Keratinocyte (primary cell): ENCODE measurements around the gene MCEMP1. TPM values are rescaled to one million over a fixed set of nuclear protein-coding genes. Genes with fewer than 3 reads are reported as not detected.

Experiments
- DNase-seq: peaks from one replicate; pipeline ENCODE4 v3.0.0-alpha.2; 2011; ENCODE audit warnings: low read depth, missing footprints, low spot score
- FAIRE-seq: peaks from 2 replicates; lab custom pipeline; 2011; peaks lifted over from hg19 to GRCh38; lab: Jason Lieb, UNC
- H2AFZ ChIP-seq: 2 replicates; pipeline ENCODE4 v1.6.0; 2012; ENCODE audit warnings: low read length, control low read depth, inconsistent platforms; ENCODE audit not compliant: control insufficient read depth
- H3K27ac ChIP-seq: 2 replicates; pipeline ENCODE4 v1.5.1; 2011; ENCODE audit warnings: low read length; ENCODE audit not compliant: control insufficient read depth, insufficient read depth
- H3K27me3 ChIP-seq: 3 replicates; pipeline ENCODE4 v1.6.0; 2011; ENCODE audit warnings: low read length; ENCODE audit not compliant: control insufficient read depth, insufficient read depth; ENCODE audit errors: extremely low read depth
- H3K36me3 ChIP-seq, 2 experiments: 2 replicates in 1 of 2; 3 replicates in 1 of 2; pipeline ENCODE4 v1.5.1; 2011; ENCODE audit warnings: low read length in 2 of 2, mild to moderate bottlenecking in 1 of 2; ENCODE audit not compliant: control insufficient read depth in 2 of 2, insufficient read depth in 2 of 2; ENCODE audit errors: extremely low read depth in 1 of 2
- H3K4me1 ChIP-seq: 3 replicates; pipeline ENCODE4 v1.5.1; 2011; ENCODE audit warnings: low read length; ENCODE audit not compliant: control insufficient read depth, insufficient read depth; ENCODE audit errors: extremely low read depth
- H3K4me2 ChIP-seq: 3 replicates; pipeline ENCODE4 v1.6.0; 2011; ENCODE audit warnings: low read depth, low read length; ENCODE audit not compliant: control insufficient read depth, insufficient read depth; ENCODE audit errors: extremely low read depth
- H3K4me3 ChIP-seq, 3 experiments: fragments of 200-600 bp in 1 of 3; sonication (generic) in 1 of 3; 2 replicates in 2 of 3; 3 replicates in 1 of 3; pipeline ENCODE4 v1.5.1; 2011 to 2016; ENCODE audit warnings: low read length in 3 of 3, mild to moderate bottlenecking in 3 of 3, control low read depth in 2 of 3, inconsistent platforms in 1 of 3, low read depth in 1 of 3, mixed read lengths in 1 of 3, mixed run types in 1 of 3, moderate library complexity in 1 of 3; ENCODE audit not compliant: control insufficient read depth in 2 of 3, insufficient read depth in 2 of 3; ENCODE audit errors: extremely low read depth in 1 of 3
- H3K79me2 ChIP-seq: 2 replicates; pipeline ENCODE4 v1.6.0; 2012; ENCODE audit warnings: low read length; ENCODE audit not compliant: control insufficient read depth, insufficient read depth
- H3K9ac ChIP-seq: 3 replicates; pipeline ENCODE4 v1.6.0; 2011; ENCODE audit warnings: low read length; ENCODE audit not compliant: control insufficient read depth, insufficient read depth; ENCODE audit errors: extremely low read depth
- H3K9me1 ChIP-seq: 3 replicates; pipeline ENCODE4 v1.6.0; 2011; ENCODE audit warnings: low read length; ENCODE audit not compliant: control insufficient read depth, insufficient read depth; ENCODE audit errors: extremely low read depth
- H3K9me3 ChIP-seq: 2 replicates; pipeline ENCODE4 v1.5.1; 2012; ENCODE audit warnings: low read depth, low read length; ENCODE audit not compliant: control insufficient read depth
- H4K20me1 ChIP-seq: 3 replicates; pipeline ENCODE4 v1.6.0; 2011; ENCODE audit warnings: low read length; ENCODE audit not compliant: control insufficient read depth, insufficient read depth; ENCODE audit errors: extremely low read depth
- CTCF ChIP-seq, 3 experiments: IDR thresholded peaks in 1 of 3; conservative IDR thresholded peaks in 1 of 3; optimal IDR thresholded peaks in 1 of 3; 2 replicates in 2 of 3; 3 replicates in 1 of 3; pipeline versions ENCODE3 to v1.5.1; 2011; ENCODE audit warnings: low read length in 3 of 3, mild to moderate bottlenecking in 3 of 3, moderate library complexity in 2 of 3, control low read depth in 1 of 3, inconsistent platforms in 1 of 3; ENCODE audit not compliant: insufficient read depth in 2 of 3; ENCODE audit errors: extremely low read depth in 1 of 3
- EZH2 ChIP-seq: IDR thresholded peaks from one replicate; pipeline ENCODE4 v1.6.1; 2012; ENCODE audit warnings: inconsistent platforms, mild to moderate bottlenecking, low read length, moderate library complexity
- dilution Hi-C: fragments of 300-500 bp; cut with MboI; formaldehyde crosslinking; loops from one replicate; pipeline ENCODE4 v1.7.0; 2020; ENCODE audit warnings: low sequenced_read_pairs; ENCODE audit not compliant: extremely low pct_ligation_motif_present
- polyA plus RNA-seq, 5 experiments: library from polyadenylated mRNA; depleted of rRNA in 3 of 5; stranded (reverse) in 3 of 5; stranded (forward) in 1 of 5; unstranded in 1 of 5; fragments of >200 nt; gene quantifications; 1 replicate in 1 of 5; 2 replicates in 3 of 5; 3 replicates in 1 of 5; pipeline versions ENCODE4 v1.2.1 to v1.2.3, GENCODE V29; 2011 to 2012; ENCODE audit warnings: missing spikeins in 2 of 5, low read depth in 1 of 5, low replicate concordance in 1 of 5

MCEMP1 gene
- polyA plus RNA-seq, 1 donor (not counting 4 experiments of a cell fraction or from before 2014, with no cell fraction given) = not detected

GRCh38 chr19:7668842-7669241, 8.0 kb upstream of the MCEMP1 start, which contains the start of gene RETN:
Gene RETN (plus strand): TSS chr19:7669049. CDS start chr19:7669327, 278 bp downstream.
- dilution Hi-C loops = no loop called here
- peaks cover 23% of the 10 kb centered on the region for H3K27me3 ChIP-seq

GRCh38 chr19:7669641-7670040, 7.2 kb upstream of the MCEMP1 start:
- dilution Hi-C loops = no loop called here
- FAIRE-seq = no peak
- no peaks in the 10 kb centered on the region for H3K79me2 ChIP-seq
- no peak overlapping the region for H3K4me2 ChIP-seq
- peaks cover 23% of the 10 kb centered on the region for H3K27me3 ChIP-seq
- no peaks in the 10 kb centered on the region for H3K36me3 ChIP-seq
- no peak overlapping the region for H3K9ac ChIP-seq
- no peaks in the 10 kb centered on the region for H3K4me1 ChIP-seq
- H4K20me1 ChIP-seq = no peaks in the 10 kb centered on the region
- no peak overlapping the region for H2AFZ ChIP-seq
- H3K9me3 ChIP-seq = no peaks in the 10 kb centered on the region
- H3K9me1 ChIP-seq = no peaks in the 10 kb centered on the region
- no peak for DNase-seq
- H3K4me3 ChIP-seq = no peak overlapping the region
- no peak overlapping the region for H3K27ac ChIP-seq
- TF ChIP-seq CTCF (optimal IDR thresholded peaks at IDR 0.05 in 1 of 3, IDR thresholded peaks at IDR 0.05 in 1 of 3, conservative IDR thresholded peaks at IDR 0.05 in 1 of 3; ENCODE audit: extremely low read depth in 1 of 3, insufficient read depth in 2 of 3, low read length in 3 of 3) (no peak), EZH2 (no peak)

More at GRCh38 chr19:7668842-7669241, 8.0 kb upstream of the MCEMP1 start, which contains the start of gene RETN:
- Histone ChIP-seq H3K9me1 (no peaks in the 10 kb centered on the region), H3K36me3 (no peaks in the 10 kb centered on the region), H3K4me1 (no peaks in the 10 kb centered on the region), H3K4me2 (no peak within 1 kb of the TSS), H3K4me3 (no peak within 1 kb of the TSS), H3K79me2 (no peaks in the 10 kb centered on the region), H3K9me3 (no peaks in the 10 kb centered on the region), H3K9ac (no peak within 1 kb of the TSS), H2AFZ (no peak within 1 kb of the TSS), H3K27ac (no peak within 1 kb of the TSS), H4K20me1 (no peaks in the 10 kb centered on the region)
- FAIRE-seq (no peak), DNase-seq (no peak)
- TF ChIP-seq EZH2 (no peak), CTCF (optimal IDR thresholded peaks at IDR 0.05 in 1 of 3, IDR thresholded peaks at IDR 0.05 in 1 of 3, conservative IDR thresholded peaks at IDR 0.05 in 1 of 3; ENCODE audit: extremely low read depth in 1 of 3, insufficient read depth in 2 of 3, low read length in 3 of 3) (no peak)
